GM19023 (cell line): ENCODE results near the gene CRTC1.

Experiments used
- ATAC-seq: cut with Tn5 transposase; IDR thresholded peaks from one replicate; pipeline ENCODE4 v1.9.1; 2021; ENCODE audit warnings: mild to moderate bottlenecking, moderate library complexity; ENCODE audit not compliant: unreplicated experiment

CRTC1 gene, protein sequence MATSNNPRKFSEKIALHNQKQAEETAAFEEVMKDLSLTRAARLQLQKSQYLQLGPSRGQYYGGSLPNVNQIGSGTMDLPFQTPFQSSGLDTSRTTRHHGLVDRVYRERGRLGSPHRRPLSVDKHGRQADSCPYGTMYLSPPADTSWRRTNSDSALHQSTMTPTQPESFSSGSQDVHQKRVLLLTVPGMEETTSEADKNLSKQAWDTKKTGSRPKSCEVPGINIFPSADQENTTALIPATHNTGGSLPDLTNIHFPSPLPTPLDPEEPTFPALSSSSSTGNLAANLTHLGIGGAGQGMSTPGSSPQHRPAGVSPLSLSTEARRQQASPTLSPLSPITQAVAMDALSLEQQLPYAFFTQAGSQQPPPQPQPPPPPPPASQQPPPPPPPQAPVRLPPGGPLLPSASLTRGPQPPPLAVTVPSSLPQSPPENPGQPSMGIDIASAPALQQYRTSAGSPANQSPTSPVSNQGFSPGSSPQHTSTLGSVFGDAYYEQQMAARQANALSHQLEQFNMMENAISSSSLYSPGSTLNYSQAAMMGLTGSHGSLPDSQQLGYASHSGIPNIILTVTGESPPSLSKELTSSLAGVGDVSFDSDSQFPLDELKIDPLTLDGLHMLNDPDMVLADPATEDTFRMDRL

DNA sequence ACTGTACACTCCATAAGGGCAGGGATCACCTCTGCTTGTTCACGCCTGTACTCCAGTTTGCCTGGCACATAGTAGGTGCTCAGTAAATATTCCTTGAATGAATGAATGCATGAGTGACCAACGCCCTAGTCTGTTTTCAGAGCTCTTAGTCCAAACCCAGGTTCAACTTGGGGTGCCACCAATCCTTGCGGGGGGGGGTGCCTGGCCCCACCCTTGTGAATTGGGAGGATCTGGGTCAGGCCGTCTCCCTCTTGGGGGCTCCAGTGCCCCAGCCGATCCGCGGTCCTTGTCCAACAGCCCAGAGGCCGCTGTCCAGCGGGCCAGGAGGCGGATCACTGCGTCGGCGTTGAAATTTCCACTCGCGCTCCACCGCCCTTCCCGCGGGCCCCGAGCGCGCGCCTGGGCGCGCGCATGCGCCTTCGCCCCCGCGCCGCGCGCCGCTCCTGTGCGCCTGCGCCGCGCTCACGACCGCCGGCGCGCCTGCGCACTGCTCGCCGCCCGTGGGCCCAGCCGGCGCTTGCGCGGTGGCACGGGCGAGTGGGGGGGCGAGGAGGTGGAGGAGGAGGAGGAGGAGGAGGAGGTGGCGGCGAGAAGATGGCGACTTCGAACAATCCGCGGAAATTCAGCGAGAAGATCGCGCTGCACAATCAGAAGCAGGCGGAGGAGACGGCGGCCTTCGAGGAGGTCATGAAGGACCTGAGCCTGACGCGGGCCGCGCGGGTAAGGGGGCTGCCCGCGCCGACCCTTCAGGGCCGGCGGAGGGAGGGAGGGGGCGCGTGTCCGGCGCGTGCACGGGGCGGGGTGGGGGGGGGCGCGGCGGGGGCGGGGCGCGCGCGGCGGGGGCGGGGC lies at the start of gene CRTC1:
Gene CRTC1, plus strand, starts transcription at position 572 of the 849 bp plus-strand sequence. Its CDS starts 23 bp downstream, at position 595.
- ATAC-seq = peak; percentile 75

DNA sequence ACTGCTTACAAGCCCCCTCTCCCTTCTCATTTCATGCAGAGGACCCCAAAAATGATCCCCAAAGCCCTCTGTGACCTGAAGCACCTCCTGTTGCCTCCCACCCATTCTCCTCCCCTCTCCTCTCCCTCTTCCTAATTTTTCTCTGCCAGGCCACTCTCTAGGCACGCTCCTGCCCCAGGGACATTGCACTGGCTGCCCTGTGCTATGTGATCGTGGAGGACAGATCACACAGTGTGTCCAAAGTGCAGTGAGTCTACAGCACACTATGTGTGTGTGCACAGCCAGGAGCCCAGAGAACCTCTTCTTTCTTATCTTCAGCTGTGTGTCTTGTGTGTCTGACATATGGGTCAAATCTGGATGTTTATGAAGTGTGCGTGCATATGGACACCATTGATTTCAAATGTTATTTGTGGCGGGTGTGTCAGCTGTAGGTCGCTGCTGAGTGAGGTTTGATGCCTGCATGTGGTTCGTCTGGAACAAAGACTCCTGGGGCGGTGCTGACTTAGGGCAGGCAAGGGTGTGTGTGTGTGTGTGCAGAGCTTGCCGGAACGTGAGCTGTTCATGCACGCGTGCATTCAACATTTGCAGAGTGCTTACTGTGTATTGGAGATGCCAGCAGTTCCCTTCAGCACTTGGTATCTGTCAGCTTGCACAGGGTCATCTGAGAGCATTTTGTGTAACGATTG lies 48.7 kb upstream of the CRTC1 start:
- no peak for ATAC-seq

DNA sequence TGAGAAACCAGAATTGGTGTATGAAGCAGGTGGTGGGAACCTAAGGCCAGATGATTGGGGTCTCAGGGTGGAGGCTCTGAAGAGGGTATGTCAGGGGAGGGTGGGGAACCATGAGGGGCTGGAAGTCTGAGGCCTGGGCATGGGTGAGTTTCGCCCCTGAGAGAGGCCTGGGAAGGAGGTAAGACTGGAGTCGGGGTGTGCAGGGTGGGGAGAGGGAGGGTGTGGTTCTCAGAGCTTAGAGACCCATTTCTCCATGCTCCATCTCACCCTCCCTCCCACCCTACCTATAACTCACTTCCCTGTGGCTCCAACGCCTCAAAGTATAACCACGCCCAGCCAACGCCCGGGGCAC lies 47.7 kb upstream of the CRTC1 start:
- no peak for ATAC-seq

DNA sequence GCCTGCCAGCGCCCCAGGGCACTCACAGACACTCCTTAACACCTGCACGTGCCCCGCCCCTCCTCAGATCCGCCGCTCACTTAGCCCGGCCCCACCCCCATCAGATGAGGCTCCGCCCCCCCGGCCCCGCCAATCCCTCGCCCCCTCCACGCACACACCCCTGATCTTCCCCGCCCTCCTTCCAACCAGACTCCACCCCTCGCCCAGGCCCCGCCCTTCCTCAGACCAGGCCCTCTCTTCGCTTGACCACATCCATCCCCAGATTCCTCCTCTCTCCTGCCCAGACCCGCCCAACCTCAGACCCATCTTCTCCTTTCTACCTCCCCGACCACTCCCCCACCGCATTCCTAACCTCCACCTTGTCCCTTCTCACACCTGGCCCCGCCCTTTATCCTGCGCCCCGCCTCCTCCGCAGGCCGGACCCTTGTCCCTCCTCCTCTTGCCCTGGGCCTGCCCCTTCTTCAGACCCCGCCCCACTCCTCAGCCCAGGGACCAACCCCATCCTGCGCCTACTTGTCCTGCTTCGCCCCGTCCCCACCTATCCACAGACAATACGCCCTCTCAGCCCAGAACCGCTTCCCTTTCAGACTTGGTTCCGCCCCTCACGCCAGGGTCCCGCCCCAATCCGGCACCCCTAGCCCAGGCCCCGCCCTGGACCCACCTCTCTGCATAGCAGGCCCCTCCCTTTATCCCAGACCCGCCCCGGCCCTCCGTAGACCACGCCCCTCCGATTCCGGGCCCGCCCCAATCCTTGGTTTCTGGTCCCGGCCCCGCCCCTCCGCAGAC lies 47.1 kb upstream of the CRTC1 start:
- ATAC-seq = peak; percentile 90

DNA sequence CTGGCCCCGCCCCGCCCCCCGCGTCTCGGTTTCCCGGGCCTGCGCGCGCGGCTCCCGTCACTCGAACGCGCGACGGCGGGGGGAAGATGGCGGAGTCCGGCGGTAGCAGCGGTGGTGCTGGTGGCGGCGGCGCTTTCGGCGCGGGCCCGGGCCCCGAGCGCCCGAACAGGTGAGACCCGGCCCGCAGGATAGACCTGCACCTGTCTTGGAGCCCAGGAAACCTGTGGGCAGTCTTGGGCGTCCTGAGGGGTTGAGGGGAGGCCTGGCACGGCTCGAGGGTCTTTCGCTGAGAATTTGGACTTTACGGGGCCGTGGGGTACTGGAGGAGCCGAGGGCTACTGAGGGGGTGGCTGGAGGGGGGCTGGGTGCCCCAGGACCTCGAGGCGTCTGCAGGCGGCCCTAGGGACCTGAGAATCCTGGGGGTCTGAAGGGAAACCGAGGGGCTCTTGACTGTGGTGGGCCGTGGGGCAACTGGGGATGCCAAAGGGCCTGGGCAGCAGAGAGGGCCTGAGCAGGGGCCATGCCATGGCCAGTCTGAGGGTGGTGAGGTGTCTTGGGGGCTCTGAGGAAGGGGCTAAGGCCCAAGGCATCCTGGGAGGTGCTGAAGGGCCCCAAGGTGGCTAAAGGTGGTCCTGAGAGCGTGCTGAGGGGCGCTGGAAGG lies 46.4 kb upstream of the CRTC1 start, which contains the start of gene KLHL26:
Gene KLHL26, plus strand, starts transcription at position 60 of the 661 bp plus-strand sequence. Its CDS starts 27 bp downstream, at position 87.
- no peak for ATAC-seq

DNA sequence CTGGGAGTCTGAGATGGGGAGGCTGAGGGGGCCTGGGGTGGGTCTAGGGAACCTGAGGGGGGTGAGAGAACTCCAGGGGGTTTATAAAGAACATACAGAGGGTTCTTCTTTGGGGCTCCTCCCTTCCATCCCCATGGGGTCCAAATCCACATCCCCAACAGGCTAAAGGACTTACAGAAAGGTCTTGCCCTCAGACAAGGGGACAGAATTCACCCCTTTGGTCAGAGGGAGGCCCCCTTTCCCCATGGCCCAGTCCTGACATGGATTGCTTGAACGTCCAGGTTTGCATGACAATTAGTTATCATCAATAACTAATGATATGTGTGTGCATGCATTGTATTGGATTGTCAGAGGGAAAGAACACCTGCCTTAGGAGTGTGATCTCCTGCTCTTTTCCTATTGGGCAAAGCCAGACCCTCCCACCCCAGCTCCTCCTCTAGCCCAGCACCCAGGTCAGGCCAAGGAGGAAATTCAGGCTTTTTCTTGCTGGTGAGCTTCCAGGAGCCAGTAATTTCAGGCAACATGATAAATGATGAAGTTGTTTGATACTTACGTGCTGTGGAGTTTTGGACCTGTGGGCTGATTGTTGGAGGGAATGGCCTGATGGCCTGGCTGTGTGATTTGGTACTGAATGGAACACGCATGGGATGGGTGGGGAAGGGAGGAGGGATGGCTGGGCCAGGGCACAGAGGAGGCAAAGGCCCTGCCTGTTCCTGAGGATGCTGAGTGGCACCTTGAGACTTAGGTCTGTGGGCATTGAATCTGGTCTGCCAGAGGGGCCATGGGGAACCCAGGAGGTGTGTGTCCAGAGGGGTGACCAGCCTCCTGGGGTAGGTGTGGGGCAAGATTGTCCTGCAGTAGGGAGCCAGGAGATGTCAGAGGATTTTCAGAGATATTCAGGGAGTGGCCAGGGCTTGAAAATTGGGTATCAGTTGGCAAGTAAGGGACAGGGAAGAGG lies 45.5 kb upstream of the CRTC1 start:
- ATAC-seq = no peak

DNA sequence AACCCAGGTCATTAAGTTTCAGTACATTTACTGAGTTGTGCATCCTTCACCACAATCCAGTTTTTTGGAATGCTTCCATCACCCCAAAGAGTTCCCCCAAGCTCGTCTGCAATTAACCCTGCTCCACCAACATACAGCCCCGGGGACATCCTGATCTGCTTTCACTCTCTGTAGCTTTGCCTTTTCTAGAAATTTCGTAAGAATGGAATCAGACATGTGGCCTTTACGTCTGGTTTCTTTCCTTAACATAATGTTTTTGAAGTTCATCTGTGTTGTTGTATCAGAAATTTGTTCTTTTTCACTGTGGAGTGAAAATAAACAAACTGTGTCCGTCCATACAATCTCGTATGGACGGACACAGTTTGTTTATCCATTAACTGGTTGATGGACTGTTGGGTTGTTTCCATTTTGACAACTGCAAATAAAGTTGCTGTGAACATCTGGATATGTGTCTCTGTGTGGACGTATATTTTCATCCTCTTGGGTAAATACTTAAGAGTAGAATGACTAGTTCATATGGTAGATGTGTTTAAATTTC lies 43.7 kb upstream of the CRTC1 start:
- no peak for ATAC-seq

DNA sequence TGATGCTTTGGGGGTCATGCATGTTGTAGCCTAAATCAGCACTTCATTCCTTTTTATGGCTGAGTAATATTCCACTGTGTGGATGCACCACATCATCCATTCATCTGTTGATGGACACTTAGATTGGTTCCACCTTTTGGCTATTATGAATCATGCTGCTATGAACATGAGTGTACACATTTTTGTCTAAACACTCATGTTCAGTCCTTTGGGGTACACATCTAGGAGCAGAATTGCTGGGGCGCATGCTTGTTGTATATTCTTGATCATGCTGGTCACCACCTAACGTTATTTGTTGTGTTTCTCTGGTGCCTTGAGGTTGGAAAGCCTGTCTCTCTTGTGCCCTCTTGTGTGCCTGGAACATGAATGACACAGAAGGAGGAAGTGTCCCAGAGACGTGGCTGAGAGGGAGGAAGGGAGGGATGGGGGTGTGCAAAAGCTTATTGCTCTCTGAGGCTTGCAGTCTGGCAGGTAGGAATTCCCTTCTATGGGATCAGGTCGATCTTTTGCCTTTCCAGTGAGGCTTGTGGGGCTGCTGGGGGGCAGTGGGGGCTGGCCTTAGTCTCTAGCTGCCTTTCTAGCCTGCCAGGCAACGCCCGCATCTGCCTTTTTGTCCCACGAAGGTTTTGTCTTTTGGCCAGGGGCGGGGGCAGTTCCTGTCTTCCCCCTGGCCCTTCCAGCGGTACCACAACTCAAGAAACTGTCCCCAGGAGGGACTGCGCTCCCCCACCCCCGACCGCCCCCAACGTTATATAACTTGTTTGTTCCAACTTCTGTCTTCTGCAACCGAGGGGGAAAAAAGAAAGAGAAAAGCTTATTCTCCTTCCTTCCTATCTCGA lies 39.1 kb upstream of the CRTC1 start:
- ATAC-seq = no peak

DNA sequence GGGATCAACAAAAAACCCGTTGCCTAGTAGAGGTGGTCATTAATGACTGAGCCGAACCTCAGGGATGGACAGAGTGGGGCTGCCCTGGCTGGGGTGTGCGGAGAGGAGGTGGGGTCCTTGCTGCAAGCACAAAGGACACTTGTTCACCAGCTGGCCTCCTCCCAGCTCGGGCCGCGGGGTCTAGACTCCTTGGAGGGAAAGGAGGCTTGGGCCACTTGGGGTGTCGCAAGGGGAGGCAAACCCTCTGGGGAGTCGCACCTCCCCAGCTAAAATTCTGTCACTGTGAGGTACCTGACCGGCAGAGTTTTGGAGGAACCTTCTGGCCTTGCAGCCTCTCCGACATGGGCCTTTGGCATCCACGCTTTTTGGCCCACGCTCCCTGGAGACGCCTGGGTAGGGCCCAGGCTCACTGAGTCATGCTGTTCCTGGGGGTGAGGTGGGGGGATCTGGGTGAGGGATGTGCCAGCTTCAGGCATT lies 38.4 kb upstream of the CRTC1 start:
- no peak for ATAC-seq

DNA sequence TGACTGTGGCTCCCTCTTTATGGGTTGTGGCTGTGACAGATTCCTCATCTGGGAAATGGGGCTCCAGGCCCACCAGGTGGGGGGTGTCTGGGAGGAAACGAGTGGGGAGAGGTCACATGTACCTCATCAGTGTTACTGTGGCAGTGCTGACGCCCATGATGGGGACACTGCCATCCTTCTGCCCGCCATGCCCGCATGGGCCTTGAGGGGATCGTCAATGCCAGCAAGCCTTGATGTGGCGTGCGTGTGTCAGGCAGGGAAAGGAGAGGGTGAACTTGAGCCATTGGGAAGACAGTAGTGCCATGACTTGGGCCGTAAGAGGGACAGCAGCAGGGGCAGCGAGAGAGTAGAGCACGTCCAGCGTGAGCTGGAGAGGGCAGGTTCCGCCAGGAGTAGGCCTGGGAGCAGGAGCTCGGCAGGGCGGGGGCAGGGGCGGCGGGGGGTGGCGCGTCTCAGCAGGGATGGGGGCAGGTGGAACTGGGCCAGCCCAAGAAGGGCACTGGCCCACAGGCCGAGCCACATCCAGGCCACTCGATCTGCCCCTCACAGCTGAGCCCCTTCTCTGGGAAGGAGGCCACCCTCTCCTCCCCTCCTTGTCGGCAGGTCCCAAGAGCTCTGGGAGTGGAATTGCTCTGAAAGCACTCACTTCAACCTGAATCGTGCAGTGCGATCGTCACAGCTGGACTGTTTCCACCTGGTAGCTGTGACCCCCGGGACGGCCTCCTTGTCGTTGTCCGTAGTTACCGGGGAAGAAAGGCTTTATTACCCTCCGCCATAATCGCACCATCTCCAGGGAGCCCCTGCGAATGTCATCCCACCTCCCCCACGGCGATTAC lies 36.7 kb upstream of the CRTC1 start:
- no peak for ATAC-seq

DNA sequence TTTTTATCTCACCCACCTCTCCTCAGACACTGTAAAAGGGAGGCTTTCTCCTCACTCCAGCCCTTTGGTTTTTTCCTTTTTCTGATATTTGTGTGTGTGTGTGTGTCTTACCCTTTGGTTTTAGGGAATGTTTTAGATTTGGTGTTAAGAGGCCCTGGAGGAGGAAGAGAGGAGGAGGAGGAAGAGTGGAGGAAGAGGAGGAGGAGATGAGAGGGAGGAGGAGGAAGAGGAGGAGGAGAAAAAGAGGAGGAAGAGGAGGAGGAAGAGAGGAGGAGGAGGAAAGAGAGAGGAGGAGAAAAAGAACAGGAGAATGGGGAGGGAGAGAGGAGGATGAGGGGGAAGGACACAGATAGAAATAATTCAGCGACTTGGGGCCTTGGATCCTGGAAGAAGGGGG lies 36.1 kb upstream of the CRTC1 start:
- ATAC-seq = no peak

DNA sequence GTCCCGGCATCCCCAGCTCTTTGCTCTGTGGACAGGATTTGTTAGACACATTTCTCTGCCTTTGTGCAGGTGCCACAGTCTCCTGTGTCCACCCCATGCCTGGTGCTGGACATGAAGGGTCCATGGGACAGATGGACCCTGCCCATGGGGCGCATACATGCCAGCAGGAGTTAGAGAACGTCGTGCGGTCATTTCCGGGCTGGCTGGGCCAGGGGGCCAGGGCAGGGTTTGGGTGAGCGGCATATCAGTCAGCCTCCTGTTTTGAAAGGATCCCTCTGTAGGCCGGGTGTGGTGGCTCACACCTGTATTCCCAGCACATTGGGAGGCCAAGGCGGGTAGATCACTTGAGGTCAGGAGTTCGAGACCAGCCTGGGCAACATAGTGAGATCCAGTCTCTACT lies 35.7 kb upstream of the CRTC1 start:
- no peak for ATAC-seq

DNA sequence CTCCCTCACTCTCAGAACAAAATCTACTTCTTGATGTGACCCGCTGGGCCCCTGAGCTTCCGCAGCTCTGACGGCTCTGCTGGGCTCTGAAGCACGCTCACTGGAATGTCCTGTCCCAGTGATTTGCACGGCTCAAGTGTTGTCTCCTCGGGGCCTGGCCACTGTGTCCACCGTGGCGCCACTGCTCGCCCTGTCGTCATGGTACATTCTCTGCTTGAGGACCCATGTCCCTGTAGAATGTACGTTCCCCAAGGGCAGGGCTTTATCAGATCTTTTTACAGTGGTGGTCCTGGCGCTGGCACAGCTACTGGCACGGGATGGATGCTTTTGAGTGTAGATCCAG lies 34.5 kb upstream of the CRTC1 start:
- ATAC-seq = no peak

DNA sequence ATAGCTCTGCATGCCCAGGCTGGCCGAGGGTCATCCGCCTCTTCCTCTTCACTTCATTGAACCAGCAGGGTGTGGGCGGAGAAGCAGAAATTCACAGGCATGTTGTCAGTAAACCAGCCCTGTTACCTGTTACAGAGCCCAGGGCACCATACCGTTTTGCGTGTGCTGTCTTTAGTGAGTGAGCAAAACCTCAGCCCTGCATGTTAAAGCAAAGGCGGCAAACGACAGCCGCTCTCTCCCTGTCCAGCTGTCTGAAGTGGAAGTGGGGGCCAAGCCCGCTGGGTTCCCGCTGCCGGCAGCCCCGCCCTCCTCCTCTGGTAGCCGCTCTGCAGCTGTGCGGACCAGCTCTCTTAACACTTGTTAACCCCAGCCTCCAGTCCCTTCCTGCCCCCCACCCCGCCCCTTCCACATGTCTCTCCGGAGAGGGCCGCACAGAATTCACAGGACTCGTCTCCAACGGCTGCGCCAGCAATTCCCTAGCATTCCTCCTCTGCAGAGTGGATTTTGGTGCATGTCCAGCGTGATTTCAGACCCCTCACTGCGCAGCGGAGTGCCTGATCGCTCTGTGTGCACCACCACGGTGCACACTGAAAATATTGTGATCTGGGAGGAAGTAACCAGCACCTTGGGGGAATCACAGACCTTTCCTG lies 34.0 kb upstream of the CRTC1 start:
- ATAC-seq = no peak

DNA sequence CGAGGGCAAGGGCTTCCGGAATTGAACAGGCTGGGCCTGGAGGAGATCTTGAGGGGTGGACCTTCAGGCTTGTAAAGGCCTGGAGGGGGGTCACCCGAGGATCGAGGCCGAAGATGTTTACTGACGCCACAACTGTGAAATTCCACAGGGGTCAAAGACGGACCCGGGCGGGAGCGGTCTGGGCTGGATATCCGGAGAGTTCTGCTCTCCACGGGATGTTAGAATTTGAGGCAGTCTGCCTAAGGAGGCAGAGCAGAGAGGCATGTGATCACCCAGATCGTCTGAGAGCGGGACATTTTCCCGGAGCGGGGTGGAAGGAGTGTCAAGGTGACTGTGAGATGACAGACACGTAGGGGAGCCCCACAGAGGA lies 33.5 kb upstream of the CRTC1 start:
- ATAC-seq = no peak

DNA sequence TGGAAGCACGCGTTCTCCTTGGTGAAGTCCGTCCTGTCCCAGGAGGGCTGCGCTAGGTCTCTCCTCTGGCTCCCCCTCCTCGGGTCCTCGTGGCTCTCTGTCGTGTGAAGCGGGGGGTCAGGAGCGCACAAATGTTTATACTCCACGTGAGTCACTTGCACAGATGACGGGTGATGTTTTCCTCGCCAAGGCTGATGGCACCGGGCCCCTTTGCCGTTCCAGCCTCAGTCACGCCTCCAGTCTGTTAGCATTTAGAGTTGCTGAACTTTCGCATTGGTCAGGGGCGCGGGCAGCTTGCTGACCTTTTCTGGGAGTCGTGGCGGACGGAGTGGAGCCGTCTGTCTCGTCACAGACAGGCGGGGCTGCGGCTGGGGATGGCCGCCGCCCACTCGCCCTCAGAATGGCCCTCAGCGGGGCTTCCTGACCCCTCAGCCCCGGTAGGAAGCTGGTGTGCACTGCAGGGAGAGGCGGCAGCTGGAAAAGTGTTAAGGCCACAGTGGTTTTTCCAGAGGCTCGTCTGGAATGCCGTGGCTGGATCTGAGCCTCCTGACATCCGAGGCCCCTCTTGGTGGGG lies 32.9 kb upstream of the CRTC1 start:
- no peak for ATAC-seq
